B cell (primary cell): Measurements from ENCODE around the gene IFNGR1. TPM values are rescaled to one million over a fixed set of nuclear protein-coding genes. Genes with fewer than 3 reads are reported as not detected.

Experiments used
- ATAC-seq: fragments of 200-7000 bp; cut with Tn5 transposase; one replicate; pipeline ENCODE4 v1.10.0; 2021; ENCODE audit warnings: low read depth, mild to moderate bottlenecking, moderate number of reproducible peaks, moderate library complexity
- CTCF ChIA-PET: fragments of 350-600 bp; sonication (Branson Sonifier 250); formaldehyde crosslinking; loops from one replicate; lab custom pipeline; 2021; ENCODE audit warnings: antibody characterized with exemption, inconsistent platforms; lab: Charles Lee
- POLR2A ChIA-PET: fragments of 350-600 bp; sonication (Branson Sonifier 250); formaldehyde crosslinking; loops from one replicate; lab custom pipeline; 2021; ENCODE audit warnings: antibody characterized with exemption; lab: Charles Lee
- DNase-seq: peaks from one replicate; pipeline ENCODE4 v3.0.0; 2013
- H2AFZ ChIP-seq: 2 replicates; pipeline ENCODE4 v1.6.1; 2012; ENCODE audit warnings: mild to moderate bottlenecking, low read depth, low read length; ENCODE audit not compliant: insufficient read depth, poor library complexity, severe bottlenecking
- H3K27ac ChIP-seq, 2 donors: 1 replicate in 1 of 2; 2 replicates in 1 of 2; pipeline ENCODE4 v1.5.1; 2012 to 2013; ENCODE audit warnings: low read length in 2 of 2, mild to moderate bottlenecking in 2 of 2, moderate library complexity in 1 of 2
- H3K27me3 ChIP-seq, 4 experiments: fragments of 200-600 bp in 1 of 4; sonication (generic) in 1 of 4; replicated peaks in 1 of 4; 1 replicate in 2 of 4; 2 replicates in 2 of 4; pipeline versions ENCODE4 v1.6.1 to v1.7.0; 2013 to 2016; ENCODE audit warnings: low read length in 3 of 4, mild to moderate bottlenecking in 2 of 4, mixed read lengths in 1 of 4, moderate library complexity in 1 of 4; ENCODE audit not compliant: insufficient read depth in 4 of 4, control insufficient read depth in 3 of 4; ENCODE audit errors: control extremely low read depth in 1 of 4
- H3K36me3 ChIP-seq, 2 experiments: replicated peaks in 1 of 2; 1 replicate in 1 of 2; 2 replicates in 1 of 2; pipeline versions ENCODE4 v1.6.1 to v1.7.1; 2013; ENCODE audit warnings: low read length in 1 of 2; ENCODE audit not compliant: insufficient read depth in 2 of 2, control insufficient read depth in 1 of 2; ENCODE audit errors: control extremely low read depth in 1 of 2, extremely low read depth in 1 of 2
- H3K4me1 ChIP-seq, 2 donors: fragments of 200-600 bp in 1 of 2; sonication (generic) in 1 of 2; 1 replicate in 1 of 2; 2 replicates in 1 of 2; pipeline versions ENCODE4 v1.5.1 to v1.6.1; 2013 to 2017; ENCODE audit warnings: low read length in 2 of 2; ENCODE audit not compliant: control insufficient read depth in 2 of 2, insufficient read depth in 2 of 2
- H3K4me2 ChIP-seq: replicated peaks from 2 replicates; pipeline ENCODE3; 2012; ENCODE audit warnings: mild to moderate bottlenecking, low read depth, low read length; ENCODE audit not compliant: poor library complexity, severe bottlenecking
- H3K4me3 ChIP-seq, 5 experiments: fragments of 200-600 bp in 1 of 5; sonication (generic) in 1 of 5; 1 replicate in 3 of 5; 2 replicates in 2 of 5; pipeline versions ENCODE4 v1.5.1 to v1.7.0; 2011 to 2016; ENCODE audit warnings: low read length in 4 of 5, mild to moderate bottlenecking in 4 of 5, low read depth in 2 of 5, control low read depth in 1 of 5, moderate library complexity in 1 of 5; ENCODE audit not compliant: insufficient read depth in 1 of 5; ENCODE audit errors: control extremely low read depth in 1 of 5, extremely low read depth in 1 of 5
- H3K79me2 ChIP-seq: fragments of 200-600 bp; sonication (generic); one replicate; pipeline ENCODE4 v1.6.0; 2016; ENCODE audit warnings: low read length; ENCODE audit not compliant: control insufficient read depth, insufficient read depth
- H3K9ac ChIP-seq: fragments of 200-600 bp; sonication (generic); 2 replicates; pipeline ENCODE4 v1.6.1; 2017; ENCODE audit warnings: mild to moderate bottlenecking, low read length, moderate library complexity
- H3K9me3 ChIP-seq, 3 donors: one replicate each; pipeline versions ENCODE4 v1.6.1 to v1.7.1; 2013; ENCODE audit warnings: low read length in 2 of 3; ENCODE audit not compliant: control insufficient read depth in 2 of 3, insufficient read depth in 1 of 3; ENCODE audit errors: control extremely low read depth in 1 of 3
- H4K20me1 ChIP-seq: 2 replicates; pipeline ENCODE4 v1.6.0; 2012; ENCODE audit warnings: mild to moderate bottlenecking, low read length; ENCODE audit not compliant: insufficient read depth, control insufficient read depth, poor library complexity, severe bottlenecking
- H3K27ac Mint-ChIP-seq: one replicate; pipeline ENCODE4 v1.8.0; 2021; ENCODE audit warnings: mixed read lengths
- H3K27me3 Mint-ChIP-seq: one replicate; pipeline ENCODE4 v1.8.0; 2021; ENCODE audit warnings: mixed read lengths
- H3K4me1 Mint-ChIP-seq: one replicate; pipeline ENCODE4 v1.8.0; 2021; ENCODE audit warnings: mixed read lengths
- H3K4me3 Mint-ChIP-seq: one replicate; pipeline ENCODE4 v1.8.0; 2021; ENCODE audit warnings: mixed read lengths
- H3K9me3 Mint-ChIP-seq: one replicate; pipeline ENCODE4 v1.8.0; 2022; ENCODE audit warnings: mixed read lengths; ENCODE audit not compliant: insufficient read depth
- CTCF ChIP-seq: fragments of 200-600 bp; IDR thresholded peaks from one replicate; pipeline ENCODE4 v1.8.0; 2022; ENCODE audit warnings: antibody characterized with exemption, mild to moderate bottlenecking
- EZH2 ChIP-seq: IDR thresholded peaks from 2 replicates; pipeline ENCODE4 v1.6.1; 2012; ENCODE audit warnings: borderline replicate concordance, low read depth, mild to moderate bottlenecking, moderate library complexity, low read length; ENCODE audit not compliant: insufficient read depth, poor library complexity, severe bottlenecking
- WGBS: methylation state at CpG from one replicate; pipeline ENCODE4 v1.1.5; 2013; ENCODE audit warnings: missing lambda C conversion rate; ENCODE audit not compliant: insufficient coverage; 5-methylcytosine and 5-hydroxymethylcytosine counted together
- intact Hi-C: fragments of 100-400 bp; cut with micrococcal nuclease; formaldehyde crosslinking; loops from one replicate; pipeline ENCODE4 v1.10.0; 2022
- polyA plus RNA-seq: library from polyadenylated mRNA; depleted of rRNA; stranded (reverse); fragments of >200 nt; gene quantifications from 2 replicates; pipeline ENCODE4 v1.2.3, GENCODE V29; 2012
- total RNA-seq, 2 donors: library from RNA; stranded (reverse); fragments of 120-200 nt in 1 of 2; gene quantifications; 1 replicate in 1 of 2; 2 replicates in 1 of 2; pipeline versions ENCODE4 v1.2.3 to v1.2.4, GENCODE V29; 2013 to 2022

IFNGR1 gene
- total and polyA plus RNA-seq, 2 donors (not counting 1 experiment from before 2014, with no cell fraction given) = 24.5 to 48.2 TPM

- Histone ChIP-seq H3K9ac (no peak overlapping the region), H2AFZ (no peak overlapping the region), H3K9me3 (peaks cover 4 to 25% (median 11%) of the 10 kb centered on the region in 3 donors), H3K4me1 (no peaks in the 10 kb centered on the region), H3K4me3 (no peak overlapping the region), H3K79me2 (no peaks in the 10 kb centered on the region), H3K4me2 (no peak overlapping the region), H3K36me3 (no peaks in the 10 kb centered on the region), H3K27ac (no peak overlapping the region), H3K27me3 (no peaks in the 10 kb centered on the region), H4K20me1 (no peaks in the 10 kb centered on the region)
- peaks cover 6% of the 10 kb centered on the region for H3K9me3 Mint-ChIP-seq
- no peak overlapping the region for H3K27ac Mint-ChIP-seq
- ATAC-seq (no peak), DNase-seq (no peak)
- WGBS = 100% methylated on average over 2 of the region's 5 CpGs
- TF ChIP-seq CTCF (no peak), EZH2 (no peak)
- intact Hi-C loops = no loop called here
- ChIA-PET POLR2A (interaction anchor here (0.7 kb wide), 1 partner anchor 702 kb away, joined by 3 read pairs; no protein-coding TSS in a partner anchor), CTCF (interaction anchor here (1.2 to 1.9 kb wide), 2 partner anchors 96 to 225 kb away, joined by 3 to 8 read pairs; no protein-coding TSS in a partner anchor)
- H3K4me3 Mint-ChIP-seq = no peak overlapping the region
- no peaks in the 10 kb centered on the region for H3K27me3 Mint-ChIP-seq
- H3K4me1 Mint-ChIP-seq = peaks cover 2% of the 10 kb centered on the region
Measured at GRCh38 chr6:137190583-137191094, 28.5 kb downstream of the IFNGR1 start.

GRCh38 chr6:137188855-137189254 is 30.3 kb downstream of the IFNGR1 start:
- H4K20me1 ChIP-seq = no peaks in the 10 kb centered on the region
- Mint-ChIP-seq H3K4me1 (peaks cover 1% of the 10 kb centered on the region), H3K4me3 (no peak overlapping the region), H3K27ac (no peak overlapping the region), H3K27me3 (no peaks in the 10 kb centered on the region), H3K9me3 (peaks cover 6% of the 10 kb centered on the region)
- H3K79me2 ChIP-seq = no peaks in the 10 kb centered on the region
- H3K4me2 ChIP-seq = no peak overlapping the region
- no peak overlapping the region for H2AFZ ChIP-seq
- ATAC-seq = no peak
- intact Hi-C loops = no loop called here
- no peak overlapping the region for H3K27ac ChIP-seq
- 83% methylated on average over 1 of the region's 5 CpGs for WGBS
- H3K9me3 ChIP-seq = peaks cover 4 to 40% (median 23%) of the 10 kb centered on the region in 3 donors
- H3K4me3 ChIP-seq = no peak overlapping the region
- H3K27me3 ChIP-seq = no peaks in the 10 kb centered on the region
- H3K4me1 ChIP-seq = no peaks in the 10 kb centered on the region
- DNase-seq = no peak
- H3K36me3 ChIP-seq = no peaks in the 10 kb centered on the region
- TF ChIP-seq CTCF (no peak), EZH2 (no peak)
- no peak overlapping the region for H3K9ac ChIP-seq
- ChIA-PET CTCF (interaction anchor here (0.8 kb wide), 1 partner anchor 24 kb away, joined by 3 read pairs; no protein-coding TSS in a partner anchor), POLR2A (no interaction called here)
